ENCODE measurements around the gene DCDC2.

- TF ChIP-seq CTCF (IDR thresholded peaks at IDR 0.05; ENCODE audit: low read depth, low read length, missing input control): no peak
- TF ChIP-seq ZBTB33 (IDR thresholded peaks at IDR 0.05): no peak
- TF ChIP-seq RAD21 (IDR thresholded peaks at IDR 0.05): no peak
- no peak for TF ChIP-seq REST (IDR thresholded peaks at IDR 0.05)
- TF ChIP-seq TAF1 (conservative IDR thresholded peaks at IDR 0.05): no peak
- no peak for TF ChIP-seq SP1 (IDR thresholded peaks at IDR 0.05)
Observed at GRCh38 chr6:24242924-24243323, 114.9 kb downstream of the DCDC2 start.

Data from liver (tissue), 3 donors.